SK-N-SH (cell line): ENCODE results near the gene SPC25. TPM values are rescaled to one million over a fixed set of nuclear protein-coding genes. Genes with fewer than 3 reads are reported as not detected.

ENCODE experiments used
- CTCF ChIA-PET: fragments of 300-600, 350-600 bp; formaldehyde crosslinking; extraction: SDS; loops from one replicate; lab custom pipeline; 2021; lab: Yijun Ruan, JAX
- POLR2A ChIA-PET: fragments of 350-600 bp; sonication (Branson Sonifier 250); formaldehyde crosslinking; extraction: SDS; loops from one replicate; lab custom pipeline; 2020; ENCODE audit warnings: antibody characterized with exemption, inconsistent platforms; lab: Yijun Ruan, JAX
- DNase-seq: peaks from one replicate; pipeline ENCODE4 v3.0.0; 2012
- H2AFZ ChIP-seq: fragments of 200-600 bp; sonication (generic); 2 replicates; pipeline ENCODE4 v1.8.1; 2016; ENCODE audit warnings: antibody characterized with exemption, mild to moderate bottlenecking, low read depth
- H3F3A ChIP-seq: fragments of 200-600 bp; sonication (generic); replicated peaks from 2 replicates; pipeline ENCODE3; 2016; ENCODE audit warnings: antibody characterized with exemption, mild to moderate bottlenecking; ENCODE audit not compliant: insufficient read depth
- H3K27ac ChIP-seq, 2 experiments: fragments of 200-500 bp in 1 of 2; fragments of 200-600 bp in 1 of 2; sonication (Bioruptor generic) in 1 of 2; sonication (generic), shearing (Covaris generic) in 1 of 2; 2 replicates each; pipeline versions ENCODE4 v1.5.1 to v1.6.1; 2014 to 2016; ENCODE audit warnings: low read depth in 2 of 2, inconsistent platforms in 1 of 2, low read length in 1 of 2, mild to moderate bottlenecking in 1 of 2, mixed read lengths in 1 of 2
- H3K27me3 ChIP-seq: fragments of 200-600 bp; sonication (generic), shearing (Covaris generic); 2 replicates; pipeline ENCODE4 v1.6.1; 2016; ENCODE audit warnings: mixed run types; ENCODE audit not compliant: insufficient read depth
- H3K36me3 ChIP-seq, 2 experiments: fragments of 200-500 bp in 1 of 2; fragments of 200-600 bp in 1 of 2; sonication (Bioruptor generic) in 1 of 2; sonication (generic) in 1 of 2; replicated peaks in 1 of 2; 2 replicates each; pipeline versions ENCODE3 to v1.5.1; 2014 to 2016; ENCODE audit warnings: low read length in 1 of 2, mild to moderate bottlenecking in 1 of 2; ENCODE audit not compliant: insufficient read depth in 2 of 2, control insufficient read depth in 1 of 2
- H3K4me1 ChIP-seq, 2 experiments: fragments of 200-500 bp in 1 of 2; fragments of 200-600 bp in 1 of 2; sonication (Bioruptor generic) in 1 of 2; sonication (generic), shearing (Covaris generic) in 1 of 2; 2 replicates each; pipeline versions ENCODE4 v1.5.1 to v1.6.1; 2014 to 2016; ENCODE audit warnings: low read depth in 1 of 2, low read length in 1 of 2, mixed run types in 1 of 2; ENCODE audit not compliant: insufficient read depth in 2 of 2, control insufficient read depth in 1 of 2
- H3K4me2 ChIP-seq: fragments of 200-600 bp; sonication (generic), shearing (Covaris generic); 2 replicates; pipeline ENCODE4 v1.6.1; 2017; ENCODE audit warnings: mixed run types
- H3K4me3 ChIP-seq, 2 experiments: fragments of 200-500 bp in 1 of 2; fragments of 200-600 bp in 1 of 2; sonication (Bioruptor generic) in 1 of 2; sonication (generic), shearing (Covaris generic) in 1 of 2; 2 replicates each; pipeline versions ENCODE4 v1.5.1 to v1.8.1; 2014 to 2016; ENCODE audit warnings: low read depth in 2 of 2, inconsistent platforms in 1 of 2, low read length in 1 of 2, mild to moderate bottlenecking in 1 of 2, mixed read lengths in 1 of 2, moderate library complexity in 1 of 2
- H3K79me2 ChIP-seq: fragments of 200-600 bp; sonication (generic); 2 replicates; pipeline ENCODE4 v1.8.1; 2017; ENCODE audit warnings: mild to moderate bottlenecking; ENCODE audit not compliant: insufficient read depth
- H3K9ac ChIP-seq: fragments of 200-600 bp; sonication (generic); 2 replicates; pipeline ENCODE4 v1.6.1; 2017; ENCODE audit warnings: mixed run types
- H3K9me2 ChIP-seq: fragments of 200-600 bp; sonication (generic); 2 replicates; pipeline ENCODE4 v1.6.1; 2017; ENCODE audit warnings: mixed run types
- H3K9me3 ChIP-seq: fragments of 200-600 bp; sonication (generic); 2 replicates; pipeline ENCODE4 v1.6.1; 2017; ENCODE audit warnings: mixed run types, mild to moderate bottlenecking, moderate library complexity
- H4K20me1 ChIP-seq: fragments of 200-600 bp; sonication (generic); 2 replicates; pipeline ENCODE4 v1.6.1; 2017; ENCODE audit warnings: mild to moderate bottlenecking, mixed run types; ENCODE audit not compliant: insufficient read depth
- CHD2 ChIP-seq: fragments of 150-350 bp; IDR thresholded peaks from 2 replicates; pipeline ENCODE4 v1.6.1; 2018; ENCODE audit warnings: low read length; ENCODE audit not compliant: partially characterized antibody
- CTCF ChIP-seq: fragments of 200-600 bp; sonication (generic); IDR thresholded peaks from 2 replicates; pipeline ENCODE4 v1.6.1; 2017; ENCODE audit warnings: antibody characterized with exemption, mild to moderate bottlenecking, moderate library complexity
- ELF1 ChIP-seq: IDR thresholded peaks from 2 replicates; pipeline ENCODE4 v1.4.0; 2012
- EP300 ChIP-seq, 2 experiments: IDR thresholded peaks; 2 replicates each; pipeline versions ENCODE4 v1.4.0 to v1.6.1; 2012; ENCODE audit warnings: borderline replicate concordance in 1 of 2, low read depth in 1 of 2, low read length in 1 of 2
- EZH2phosphoT487 ChIP-seq: fragments of 200-600 bp; sonication (generic); IDR thresholded peaks from 2 replicates; pipeline ENCODE4 v1.6.1; 2017; ENCODE audit warnings: low read depth, mixed run types, mild to moderate bottlenecking, antibody characterized with exemption, moderate library complexity, borderline replicate concordance
- GATA2 ChIP-seq: sonication (generic); formaldehyde crosslinking; IDR thresholded peaks from 2 replicates; pipeline ENCODE4 v1.5.0; 2020; ENCODE audit warnings: mild to moderate bottlenecking, missing genetic modification reagents
- MAX ChIP-seq: IDR thresholded peaks from 2 replicates; pipeline ENCODE4 v1.4.0; 2012; ENCODE audit warnings: low read depth
- MEF2A ChIP-seq: IDR thresholded peaks from 2 replicates; pipeline ENCODE4 v1.4.0; 2012; ENCODE audit warnings: low read depth, borderline replicate concordance
- NFIC ChIP-seq: IDR thresholded peaks from 2 replicates; pipeline ENCODE4 v1.4.0; 2012; ENCODE audit warnings: borderline replicate concordance
- PBX3 ChIP-seq: IDR thresholded peaks from 2 replicates; pipeline ENCODE4; 2012
- POLR2AphosphoS5 ChIP-seq: IDR thresholded peaks from 2 replicates; pipeline ENCODE4 v1.6.1; 2012; ENCODE audit warnings: low read depth, low read length
- RCOR1 ChIP-seq: fragments of 150-350 bp; IDR thresholded peaks from 2 replicates; pipeline ENCODE4 v1.6.1; 2017; ENCODE audit warnings: antibody characterized with exemption, low read length
- REST ChIP-seq: IDR thresholded peaks from 2 replicates; pipeline ENCODE4 v1.6.1; 2012; ENCODE audit warnings: mild to moderate bottlenecking, low read depth, low read length, moderate library complexity
- RFX5 ChIP-seq: IDR thresholded peaks from 2 replicates; pipeline ENCODE4 v1.6.1; 2012; ENCODE audit warnings: mild to moderate bottlenecking, improper control_type of control experiment, low read length
- SIN3A ChIP-seq: IDR thresholded peaks from 2 replicates; pipeline ENCODE4 v1.6.1; 2012; ENCODE audit warnings: low read depth, mild to moderate bottlenecking, low read length, moderate library complexity, borderline replicate concordance
- TCF12 ChIP-seq: IDR thresholded peaks from 2 replicates; pipeline ENCODE4 v1.4.0; 2012
- TEAD4 ChIP-seq: IDR thresholded peaks from 2 replicates; pipeline ENCODE4 v1.4.0; 2012; ENCODE audit warnings: mild to moderate bottlenecking, borderline replicate concordance; ENCODE audit not compliant: insufficient read depth
- YY1 ChIP-seq: IDR thresholded peaks from 2 replicates; pipeline ENCODE4 v1.4.0; 2012; ENCODE audit warnings: low read depth, mild to moderate bottlenecking
- ZBTB33 ChIP-seq: IDR thresholded peaks from 2 replicates; pipeline ENCODE4 v1.4.0; 2012; ENCODE audit warnings: low read depth, borderline replicate concordance
- WGBS: methylation state at CpG from one replicate; pipeline ENCODE4 v1.1.6; 2017; ENCODE audit warnings: low lambda C conversion rate; 5-methylcytosine and 5-hydroxymethylcytosine counted together
- polyA plus RNA-seq, 3 experiments: library from polyadenylated mRNA; depleted of rRNA; stranded (reverse); fragments of >200 nt; gene quantifications; 2 replicates each; pipeline ENCODE4 v1.2.3, GENCODE V29; 2012

Gene SPC25
- polyA plus RNA-seq, 1 of the 3 experiments (the other 2 are of a cell fraction): 4.8 TPM

GRCh38 chr2:168939918-168940317 is 49.7 kb upstream of the SPC25 start:
- no peak overlapping the region for H3K4me3 ChIP-seq
- 63% methylated on average over 4 of the region's 4 CpGs for WGBS
- no peaks in the 10 kb centered on the region for H3K79me2 ChIP-seq
- no peaks in the 10 kb centered on the region; a peak in 1 of 4 replicates for H3K4me1 ChIP-seq
- H2AFZ ChIP-seq: no peak overlapping the region
- no peaks in the 10 kb centered on the region for H4K20me1 ChIP-seq
- no peaks in the 10 kb centered on the region for H3K9me2 ChIP-seq
- H3K9ac ChIP-seq: no peak overlapping the region
- H3K9me3 ChIP-seq: no peaks in the 10 kb centered on the region
- H3F3A ChIP-seq: no peaks in the 10 kb centered on the region
- H3K4me2 ChIP-seq: no peak overlapping the region
- DNase-seq: no peak
- ChIA-PET CTCF (interaction anchor here (0.9 to 1.8 kb wide), 2 partner anchors 8 to 9 kb away, joined by 3 to 4 read pairs; no protein-coding TSS in a partner anchor), POLR2A (no interaction called here)
- no peaks in the 10 kb centered on the region for H3K36me3 ChIP-seq
- no peak overlapping the region for H3K27ac ChIP-seq
- no peak for TF ChIP-seq GATA2 (CRISPR knock-in tag)
- no peak for TF ChIP-seq EP300 (IDR thresholded peaks at IDR 0.05; ENCODE audit: borderline replicate concordance in 1 of 2, low read depth in 1 of 2, low read length in 1 of 2)
- no peak for TF ChIP-seq YY1
- H3K27me3 ChIP-seq: no peaks in the 10 kb centered on the region

GRCh38 chr2:168939061-168939460 is 48.8 kb upstream of the SPC25 start:
- Histone ChIP-seq H3K9me2 (no peaks in the 10 kb centered on the region), H3K36me3 (no peaks in the 10 kb centered on the region), H3K4me2 (no peak overlapping the region), H3K9me3 (no peaks in the 10 kb centered on the region), H3K4me3 (no peak overlapping the region), H3K79me2 (no peaks in the 10 kb centered on the region), H3K27ac (no peak overlapping the region), H3K27me3 (no peaks in the 10 kb centered on the region), H4K20me1 (no peaks in the 10 kb centered on the region), H2AFZ (no peak overlapping the region), H3K9ac (no peak overlapping the region), H3K4me1 (no peaks in the 10 kb centered on the region; a peak in 1 of 4 replicates), H3F3A (no peaks in the 10 kb centered on the region)
- TF ChIP-seq GATA2 (CRISPR knock-in tag): no peak
- no peak for TF ChIP-seq TEAD4
- TF ChIP-seq PBX3: no peak
- TF ChIP-seq POLR2AphosphoS5: no peak
- no peak for TF ChIP-seq SIN3A
- TF ChIP-seq CTCF: no peak
- no peak for TF ChIP-seq EZH2phosphoT487
- no peak for TF ChIP-seq RFX5
- no peak for TF ChIP-seq CHD2
- no peak for TF ChIP-seq YY1
- no peak for TF ChIP-seq RCOR1
- no peak for TF ChIP-seq REST
- TF ChIP-seq MAX: no peak
- TF ChIP-seq ZBTB33: no peak
- TF ChIP-seq ELF1: no peak
- TF ChIP-seq EP300 (IDR thresholded peaks at IDR 0.05; ENCODE audit: borderline replicate concordance in 1 of 2, low read depth in 1 of 2, low read length in 1 of 2): no peak
- TF ChIP-seq TCF12: no peak
- TF ChIP-seq NFIC: no peak
- no peak for TF ChIP-seq MEF2A
- WGBS: 65% methylated on average over 1 of the region's 1 CpG
- CTCF ChIA-PET: interaction anchor here (1.8 kb wide), 1 partner anchor 9 kb away, joined by 4 read pairs; no protein-coding TSS in a partner anchor
- POLR2A ChIA-PET: no interaction called here
- DNase-seq: no peak
